Measurements from ENCODE around the gene MMP24OS.
"Not testable (repeated sequence)": the region's sequence is repeated elsewhere in the genome, so short reads cannot be mapped to it uniquely, and the experiment has no call there.

MMP24OS gene

GRCh38 chr20:35277531-35278395 lies at the start of gene MMP24OS:
MMP24OS (minus strand) TSS chr20:35278122; CDS start chr20:35277929, 193 bp downstream.
- DNase-seq, result peak; percentile 92

DNA sequence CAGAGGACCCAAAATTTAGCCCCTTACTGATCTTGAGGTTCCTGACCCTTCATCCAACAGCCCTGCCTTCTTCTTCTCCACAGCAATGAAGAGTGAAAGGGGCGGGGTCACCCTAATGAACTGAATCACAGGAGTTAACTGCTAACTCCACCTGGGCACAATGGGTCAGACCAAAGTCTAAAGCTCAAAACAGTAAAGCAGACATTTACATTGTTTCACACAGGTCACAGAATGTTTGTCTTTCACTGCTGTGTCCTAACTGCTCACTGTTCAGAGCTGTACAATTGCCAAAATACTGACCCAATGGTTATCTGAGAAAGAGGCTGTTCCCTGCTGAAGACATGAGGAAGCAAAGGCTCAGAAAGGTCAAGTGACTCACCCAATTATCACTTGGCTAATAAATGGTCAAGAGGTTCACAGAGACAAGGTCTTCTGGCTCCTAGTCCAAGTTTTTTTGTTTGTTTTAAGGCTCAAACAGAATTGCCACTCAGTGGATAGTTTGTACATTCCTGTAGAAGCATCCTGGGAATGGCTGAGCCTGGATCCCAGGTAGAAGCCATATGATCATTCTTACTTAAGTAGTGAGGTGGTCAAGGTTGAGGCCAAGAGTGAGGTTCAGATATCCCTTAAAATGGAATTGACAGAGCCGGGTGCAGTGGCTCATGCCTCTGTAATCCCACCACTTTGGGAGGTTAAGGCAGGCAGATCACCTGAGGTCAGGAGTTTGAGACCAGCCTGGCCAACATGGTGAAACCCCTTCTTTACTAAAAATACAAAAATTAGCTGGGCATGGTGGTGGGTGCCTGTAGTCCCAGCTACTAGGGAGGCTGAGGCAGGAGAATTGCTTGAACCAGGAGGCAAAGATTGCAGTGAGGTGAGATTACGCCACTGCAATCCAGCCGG lies 49.4 kb upstream of the MMP24OS start:
- DNase-seq, result no peak

- no peak for DNase-seq
Measured at GRCh38 chr20:35326740-35327073, 48.8 kb upstream of the MMP24OS start.

- DNase-seq, result no peak
Measured at GRCh38 chr20:35326021-35326739, 48.3 kb upstream of the MMP24OS start.

DNA sequence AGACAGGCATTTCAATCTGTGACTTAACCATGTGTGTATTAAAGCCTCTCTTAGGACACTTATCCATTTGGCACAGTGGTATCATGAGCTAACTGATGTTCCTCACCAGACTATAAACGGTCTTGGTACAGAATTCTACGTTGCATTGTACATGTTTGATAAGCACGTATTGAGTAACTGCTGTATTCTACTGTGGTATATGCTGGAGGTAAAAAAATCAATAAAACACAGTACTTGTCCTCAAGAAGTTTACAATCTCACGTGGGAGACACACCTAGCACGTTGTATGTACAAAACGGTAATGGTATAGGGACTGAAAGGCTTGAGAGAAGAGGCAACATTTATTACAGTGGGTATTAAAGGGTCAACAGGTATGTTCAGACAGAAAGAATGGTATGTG lies 47.5 kb upstream of the MMP24OS start:
- DNase-seq, result no peak

DNA sequence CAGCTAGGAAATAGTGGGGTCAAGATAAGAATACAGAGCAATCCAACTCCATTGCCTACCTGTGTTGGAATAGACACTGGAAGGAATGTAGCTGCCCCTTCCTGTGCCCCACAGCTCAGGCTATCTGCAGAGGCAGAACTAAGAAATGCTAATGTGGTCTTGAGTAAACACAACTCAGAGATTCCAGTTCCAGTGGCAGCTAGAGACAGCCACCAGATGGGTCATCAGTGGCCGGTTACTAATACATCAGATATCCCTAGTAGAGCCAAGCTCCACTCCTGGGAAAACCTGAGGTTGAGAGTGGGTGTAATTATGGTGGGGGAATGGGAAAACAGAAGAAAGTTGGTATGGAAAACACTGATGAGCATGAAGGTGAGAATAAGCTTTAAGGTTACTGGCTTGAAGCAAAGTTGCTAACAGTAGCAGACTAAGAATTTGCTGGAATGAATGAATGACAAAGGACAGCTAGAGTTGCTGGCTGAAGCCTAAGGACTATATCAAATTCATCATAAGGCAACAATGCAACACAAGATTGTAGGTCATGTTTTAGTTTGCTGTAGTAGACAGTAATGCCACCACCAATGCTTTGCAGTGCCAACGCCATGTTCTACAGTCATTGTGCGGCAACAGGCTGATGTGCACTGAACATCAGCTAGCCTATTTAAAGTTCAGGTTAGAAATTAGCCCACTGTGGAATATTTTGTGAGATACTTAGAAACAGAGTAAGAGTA lies 42.6 kb upstream of the MMP24OS start:
- DNase-seq, result no peak

DNA sequence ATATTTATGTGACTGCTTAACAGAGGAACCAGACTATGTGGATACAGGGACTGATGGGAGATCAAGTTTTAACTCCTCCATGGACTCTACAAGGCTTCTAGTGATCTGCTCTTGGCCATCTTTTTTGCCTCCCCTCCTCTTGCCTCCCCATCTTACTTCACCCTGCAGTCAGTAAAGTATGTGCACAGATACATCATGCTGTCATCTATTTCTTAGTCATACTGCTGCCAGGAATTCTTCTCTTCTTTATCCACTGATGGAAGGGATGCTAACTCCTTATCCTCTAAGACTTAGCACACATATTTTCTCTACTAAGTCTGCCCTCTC lies 41.9 kb upstream of the MMP24OS start:
- no peak for DNase-seq

- DNase-seq, result no peak
Measured at GRCh38 chr20:35319192-35319870, 41.4 kb upstream of the MMP24OS start.

DNA sequence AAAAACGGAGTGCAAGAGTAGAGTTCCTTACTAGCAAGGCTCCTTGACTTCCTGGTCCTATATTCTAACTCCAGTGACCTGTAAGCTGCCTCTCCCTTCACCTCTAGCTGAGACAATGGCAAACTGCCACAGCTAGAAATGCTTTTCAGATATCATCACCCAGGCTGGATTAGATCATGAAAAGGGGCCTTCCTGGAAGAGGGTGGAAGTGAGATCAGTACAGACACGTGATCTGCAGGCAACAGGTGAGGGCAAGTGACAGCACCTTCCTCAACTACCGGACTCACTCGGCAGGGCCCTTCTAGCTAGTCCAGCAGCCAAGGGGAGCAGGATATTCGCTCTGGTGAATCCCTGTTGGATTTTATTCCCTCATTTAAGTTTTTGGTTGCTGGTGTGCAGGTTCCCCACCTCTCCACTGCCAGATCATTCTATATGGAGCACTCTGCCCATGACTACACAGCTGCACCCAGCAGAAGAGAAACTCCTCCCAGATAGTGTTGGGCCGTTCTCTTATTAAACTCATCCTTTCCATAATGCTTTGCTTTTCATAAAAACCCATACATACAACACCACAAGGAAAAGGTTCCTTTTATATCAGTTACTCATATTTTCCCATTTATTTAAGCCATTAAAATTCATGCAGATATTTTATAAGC lies 40.7 kb upstream of the MMP24OS start:
- DNase-seq, result no peak

DNA sequence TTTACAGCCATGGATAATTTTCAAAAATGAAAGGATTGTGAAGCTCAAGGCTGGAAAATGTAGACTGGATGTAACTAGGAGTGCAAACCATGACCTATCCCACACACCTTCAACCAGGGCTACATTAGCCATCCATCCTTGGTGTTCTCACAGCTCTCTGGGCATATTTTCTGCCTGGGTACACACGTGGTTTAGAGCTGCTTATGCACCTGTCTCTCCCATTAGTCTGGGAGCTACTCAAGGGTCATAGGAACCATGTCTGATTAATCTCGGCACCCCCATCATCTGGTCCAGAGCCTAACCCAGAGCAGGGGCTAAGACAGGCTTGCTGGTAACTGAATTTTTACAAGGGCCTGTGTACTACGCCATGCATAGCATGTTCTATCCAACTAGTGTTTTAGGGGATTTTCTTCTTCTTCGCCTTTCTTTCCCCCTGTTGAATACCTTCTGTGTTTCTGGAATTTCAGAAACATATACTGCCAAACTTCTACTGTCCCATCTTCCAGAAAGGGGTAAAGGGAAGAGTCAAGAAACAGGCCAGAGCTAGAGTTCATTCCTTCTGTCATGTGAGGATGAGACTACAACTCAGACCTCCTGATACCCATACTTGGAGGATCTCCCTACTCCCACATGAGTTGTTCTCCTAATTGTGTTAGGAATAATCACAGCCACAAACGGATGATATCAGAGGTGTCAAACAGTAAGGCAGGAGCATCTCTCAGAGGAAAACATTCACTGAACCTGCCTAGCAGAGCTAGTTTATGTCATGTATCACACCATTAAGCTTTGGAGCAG lies 39.7 kb upstream of the MMP24OS start:
- no peak for DNase-seq

DNA sequence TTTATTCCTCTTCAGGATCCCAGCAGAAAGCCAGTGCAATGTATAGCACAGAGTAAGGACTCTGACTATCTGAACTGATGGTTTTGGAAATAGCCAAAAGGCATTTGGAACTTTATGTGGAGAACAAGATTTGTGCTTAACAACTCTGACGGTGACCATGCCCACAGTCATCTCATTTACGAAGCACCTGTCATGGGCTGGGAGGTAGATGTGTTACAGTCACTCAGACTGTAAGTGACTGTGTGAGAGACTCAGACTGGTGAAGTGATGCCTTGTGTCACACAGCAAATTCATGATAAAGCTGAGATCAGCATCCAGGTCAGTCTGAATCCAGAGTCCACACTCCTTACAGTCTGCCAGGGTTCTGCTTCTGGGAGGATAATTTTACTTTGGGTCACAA lies 38.2 kb upstream of the MMP24OS start:
- DNase-seq, result no peak

DNA sequence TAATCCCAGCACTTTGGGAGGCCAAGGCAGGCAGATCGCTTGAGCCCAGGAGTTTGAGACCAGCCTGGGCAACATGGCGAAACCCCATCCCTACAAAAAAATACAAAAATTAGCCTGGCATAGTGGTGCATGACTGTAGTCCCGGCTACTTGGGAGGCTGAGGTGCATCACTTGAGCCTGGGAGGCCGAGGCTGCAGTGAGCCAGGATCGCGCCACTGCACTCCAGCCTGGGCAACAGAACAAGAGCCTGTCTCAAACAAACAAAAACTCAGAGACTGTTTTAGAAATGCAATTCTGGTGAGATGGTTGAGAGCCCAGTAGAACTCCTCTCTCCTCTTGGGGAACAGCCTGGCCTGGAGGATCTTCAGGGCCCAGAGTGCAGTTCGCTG lies 37.7 kb upstream of the MMP24OS start:
- not testable (repeated sequence) for DNase-seq

DNA sequence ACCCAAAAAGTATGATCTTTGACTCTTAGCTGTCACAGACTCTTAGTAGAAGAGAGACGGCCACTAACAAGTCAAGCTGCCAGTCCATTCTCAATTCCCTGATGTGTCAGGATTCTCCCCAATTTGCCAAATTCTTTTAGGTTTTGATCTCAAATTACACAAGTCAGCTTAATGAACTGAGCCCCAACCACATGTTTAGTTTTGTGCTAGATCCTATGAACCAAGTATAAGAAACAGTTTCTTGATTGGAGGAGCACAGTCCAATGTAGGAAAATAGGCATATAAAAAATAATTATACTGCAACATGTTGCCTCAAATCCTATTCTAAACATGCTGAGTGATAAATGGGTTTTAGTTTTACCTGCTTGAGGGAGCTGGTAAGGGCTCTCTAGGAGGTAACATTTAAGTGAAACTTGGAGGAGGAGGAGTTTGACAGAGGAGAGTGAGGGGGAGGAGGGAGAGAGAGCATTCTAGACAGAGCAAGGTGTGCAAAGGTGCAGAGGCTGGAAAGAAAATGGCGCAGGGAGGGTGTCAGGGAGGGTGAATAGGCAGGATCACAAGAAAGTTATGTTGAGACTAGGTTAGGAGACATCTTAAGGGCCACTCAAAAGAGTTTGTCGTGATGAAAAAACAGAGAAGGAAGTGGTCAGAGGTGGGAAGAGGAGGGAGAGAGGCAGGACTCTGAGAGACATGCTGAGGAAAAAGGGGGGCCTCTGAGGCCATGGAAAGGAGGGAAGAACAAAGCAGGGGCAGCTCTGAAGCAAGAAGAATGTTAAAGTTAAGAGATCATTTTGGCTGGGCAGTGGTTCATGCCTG lies 37.1 kb upstream of the MMP24OS start:
- DNase-seq, result no peak

DNA sequence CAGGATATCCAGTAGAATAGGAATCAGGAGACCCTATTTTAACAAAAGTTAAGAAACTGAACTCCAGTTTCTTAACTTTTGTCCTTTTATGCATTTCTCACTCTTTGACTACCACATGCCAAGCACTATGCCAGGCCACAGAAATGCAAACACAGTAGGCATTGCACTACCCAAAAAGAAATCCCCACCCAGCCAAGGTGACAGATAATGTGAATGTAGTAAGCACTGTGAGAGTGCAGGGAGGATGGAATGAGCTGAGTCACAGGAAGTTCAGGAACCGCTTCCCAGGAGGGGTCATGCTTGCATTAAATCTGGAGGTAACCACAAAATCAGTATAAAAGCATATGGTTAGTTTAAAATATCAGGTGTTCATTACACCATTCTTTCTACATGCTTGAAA lies 34.4 kb upstream of the MMP24OS start:
- no peak for DNase-seq

- DNase-seq, result no peak
Measured at GRCh38 chr20:35311822-35312221, 33.9 kb upstream of the MMP24OS start.

DNA sequence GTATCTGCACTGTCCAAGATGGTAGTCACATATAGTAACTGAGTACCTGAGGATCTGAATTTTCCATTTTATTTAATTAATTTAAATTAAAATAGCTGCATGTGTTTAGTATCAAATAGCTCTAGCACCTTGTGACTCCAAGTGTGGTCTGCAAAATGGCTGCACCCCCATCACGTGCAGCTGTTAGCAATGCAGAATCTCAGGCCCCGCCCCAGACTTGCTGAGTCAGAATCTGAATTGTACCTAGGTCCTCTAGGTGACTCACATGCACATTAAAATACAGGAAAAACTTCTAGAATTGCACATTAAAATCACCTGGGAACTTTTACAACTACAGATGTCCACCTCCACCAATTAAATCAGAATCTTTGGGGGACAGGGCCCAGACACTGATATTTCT lies 33.5 kb upstream of the MMP24OS start:
- no peak for DNase-seq

GRCh38 chr20:35307666-35308653 lies 30.0 kb upstream of the MMP24OS start:
- no peak for DNase-seq

DNA sequence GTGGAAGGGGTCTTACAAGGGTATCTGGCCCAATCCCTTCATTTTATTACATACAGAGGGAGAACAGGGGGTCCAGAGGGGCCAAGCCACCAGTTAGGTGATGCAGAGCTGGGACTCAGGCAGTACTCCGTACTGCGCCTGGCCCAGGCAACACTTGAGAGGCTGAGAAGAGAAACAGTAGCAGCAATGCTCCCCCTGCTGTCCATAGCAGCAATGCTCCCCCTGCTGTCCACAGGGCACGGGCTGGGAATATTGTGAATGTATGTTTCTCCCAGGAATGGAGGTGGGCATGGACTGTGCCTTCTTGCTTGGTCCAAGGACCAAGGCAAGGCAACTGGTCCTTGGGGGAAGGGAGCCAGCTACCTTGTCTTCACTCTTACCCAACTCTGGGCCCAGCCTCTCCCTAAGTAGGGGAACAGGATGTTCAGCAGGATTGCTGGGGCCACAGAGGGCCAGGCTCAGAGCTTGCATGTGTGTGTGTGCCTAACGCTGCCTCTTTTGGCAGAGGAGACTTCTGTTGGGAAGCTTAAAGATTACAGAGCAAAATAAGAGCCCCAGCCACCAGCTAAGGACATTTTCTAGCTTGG lies 29.1 kb upstream of the MMP24OS start:
- DNase-seq, result no peak

All from CD4-positive, alpha-beta T cell treated with Interleukin-12 subunit alpha and Interleukin-12 subunit beta, for 1 hour (primary cell).